GM18858 (cell line): ENCODE results near the gene HDGFL2.
A peak's percentile ranks its signal among the peaks of the same experiment; 100 is the strongest.

Source experiments
- ATAC-seq: cut with Tn5 transposase; IDR thresholded peaks from one replicate; pipeline ENCODE4 v1.9.1; 2021; ENCODE audit not compliant: unreplicated experiment

The HDGFL2 gene

GRCh38 chr19:4464815-4465581 lies 7.1 kb upstream of the HDGFL2 start:
- ATAC-seq = no peak

- no peak for ATAC-seq
Observed at GRCh38 chr19:4467835-4468234, 4.3 kb upstream of the HDGFL2 start.

DNA sequence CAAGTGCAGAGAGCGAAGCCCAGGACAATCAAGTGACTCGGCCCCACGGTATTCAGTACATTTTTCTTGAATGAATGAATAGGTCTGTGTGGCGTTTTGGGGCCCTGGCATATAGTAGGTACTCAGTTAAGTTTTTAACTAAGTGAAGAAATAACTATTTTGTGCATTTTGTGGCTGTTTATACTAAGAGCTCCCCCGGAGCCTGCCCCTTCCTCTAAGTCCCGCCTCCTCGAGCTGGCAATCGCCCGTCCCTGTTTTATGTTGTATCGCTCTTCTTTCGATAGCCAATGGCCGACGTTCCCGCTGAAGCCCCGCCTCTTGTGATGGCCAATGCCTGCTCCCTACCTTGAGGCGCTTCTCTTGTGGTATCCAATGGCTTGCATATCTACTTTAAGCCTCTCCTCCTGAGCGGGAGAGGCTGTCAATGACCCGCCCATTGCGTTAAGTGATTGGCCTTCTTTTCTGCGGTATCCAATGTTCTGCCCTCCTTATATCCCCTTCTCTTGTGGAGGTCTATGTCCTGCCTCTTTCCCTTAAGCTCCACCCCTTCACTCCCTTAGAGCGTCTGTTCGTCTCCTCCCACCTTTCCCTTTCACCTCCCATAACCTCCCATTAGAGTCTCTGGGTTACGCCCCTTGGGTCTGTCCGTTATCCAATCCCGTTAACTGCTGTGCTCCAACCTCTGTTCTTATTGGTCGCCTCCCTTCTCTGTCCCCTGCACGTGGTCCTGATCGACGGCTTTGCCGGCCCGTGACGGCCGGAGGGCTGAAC lies 509 bp upstream of the HDGFL2 start:
- ATAC-seq = peak; percentile 88

GRCh38 chr19:4473011-4473762 lies 1.1 kb downstream of the HDGFL2 start:
- ATAC-seq = no peak

- ATAC-seq = no peak
Observed at GRCh38 chr19:4473763-4474513, 1.8 kb downstream of the HDGFL2 start.

- no peak for ATAC-seq
Observed at GRCh38 chr19:4474514-4475022, 2.5 kb downstream of the HDGFL2 start.

DNA sequence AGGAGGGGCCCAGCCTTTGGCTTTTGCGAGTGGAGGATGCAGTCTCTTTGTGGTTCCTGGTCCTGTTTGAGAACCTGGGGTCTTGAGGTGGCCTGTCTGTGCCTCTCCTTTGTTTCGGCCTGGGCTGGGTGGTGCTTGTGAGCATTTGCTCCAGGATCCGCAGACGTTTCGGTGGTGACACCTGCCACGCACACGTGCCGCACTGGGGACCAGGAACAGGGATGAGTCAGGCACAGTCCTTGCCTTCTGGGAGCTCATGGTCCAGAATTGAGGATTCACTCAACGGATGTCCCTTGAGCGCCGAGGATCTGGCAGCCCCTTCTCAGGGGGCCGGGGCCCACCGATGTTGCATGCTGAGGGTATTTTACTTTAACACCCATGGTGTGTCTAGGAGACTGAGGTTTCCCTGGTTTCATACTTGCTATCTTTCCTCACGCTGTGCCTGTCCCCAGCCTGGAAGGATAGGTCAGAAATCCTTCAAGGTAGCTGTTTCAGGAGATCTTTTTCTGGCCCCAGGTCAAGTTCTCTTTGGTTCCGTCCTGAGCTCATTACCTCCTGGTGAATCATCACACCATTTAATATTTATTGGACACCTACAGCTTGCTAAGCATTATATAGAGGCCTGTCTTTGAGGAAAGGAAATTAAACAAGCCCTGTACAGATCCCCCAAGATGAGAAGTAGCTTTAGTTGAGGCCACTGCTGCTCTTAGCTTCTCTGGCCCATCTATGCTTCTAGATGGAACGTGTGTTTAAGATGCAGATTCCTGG lies 5.1 kb downstream of the HDGFL2 start:
- ATAC-seq = no peak

DNA sequence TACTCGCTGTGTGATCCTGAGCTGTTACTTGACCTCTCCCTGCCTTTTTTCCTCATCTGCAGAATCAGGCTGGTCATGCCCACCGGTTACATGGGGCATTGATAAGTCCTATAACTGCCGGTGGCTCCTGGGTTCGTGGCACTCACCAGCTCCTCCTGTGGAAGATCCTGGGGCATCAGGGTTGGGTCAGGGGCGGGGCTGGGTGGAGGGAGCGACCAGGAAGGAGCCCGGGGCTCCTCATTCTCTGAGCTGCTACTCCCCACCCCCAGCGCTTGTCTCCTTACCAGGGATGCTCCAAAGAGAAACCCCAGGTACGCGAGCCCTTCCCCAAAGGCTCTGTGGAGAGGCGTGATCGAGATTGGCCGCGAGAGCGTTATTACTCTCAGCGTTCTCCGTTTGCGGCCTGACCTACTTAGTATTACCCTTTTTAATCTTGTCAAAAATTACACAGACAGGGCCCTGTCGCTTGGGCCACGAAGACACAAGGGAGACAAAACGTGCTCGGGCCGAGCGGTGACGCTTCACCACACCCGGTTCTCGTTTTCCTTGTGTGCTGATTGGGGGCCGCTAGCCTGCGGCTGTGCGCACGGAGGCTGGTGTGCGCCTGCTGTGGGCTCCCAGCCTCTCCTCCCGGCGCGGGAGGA lies 10.7 kb downstream of the HDGFL2 start:
- ATAC-seq = no peak

DNA sequence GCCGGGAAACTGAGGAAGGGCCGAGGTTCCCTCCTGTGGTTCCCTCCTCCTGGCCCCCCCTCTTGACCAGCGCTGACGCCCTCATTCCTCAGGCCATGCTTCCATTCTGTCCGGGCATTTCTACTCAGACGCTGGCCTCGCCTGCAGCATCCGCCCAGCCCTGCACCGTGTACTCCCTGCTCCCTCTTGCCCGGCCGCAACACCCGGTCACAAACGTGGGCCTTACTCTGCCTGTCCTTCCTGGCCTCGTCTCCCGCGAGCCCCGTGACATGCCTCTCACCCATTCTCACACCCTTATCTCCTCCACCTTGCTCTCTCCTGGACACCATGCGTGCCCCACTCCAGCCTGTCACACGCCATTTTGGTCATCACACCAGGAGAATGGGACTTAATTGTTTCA lies 11.3 kb downstream of the HDGFL2 start:
- ATAC-seq = no peak

GRCh38 chr19:4487572-4487971 lies 15.5 kb downstream of the HDGFL2 start:
- ATAC-seq = no peak

DNA sequence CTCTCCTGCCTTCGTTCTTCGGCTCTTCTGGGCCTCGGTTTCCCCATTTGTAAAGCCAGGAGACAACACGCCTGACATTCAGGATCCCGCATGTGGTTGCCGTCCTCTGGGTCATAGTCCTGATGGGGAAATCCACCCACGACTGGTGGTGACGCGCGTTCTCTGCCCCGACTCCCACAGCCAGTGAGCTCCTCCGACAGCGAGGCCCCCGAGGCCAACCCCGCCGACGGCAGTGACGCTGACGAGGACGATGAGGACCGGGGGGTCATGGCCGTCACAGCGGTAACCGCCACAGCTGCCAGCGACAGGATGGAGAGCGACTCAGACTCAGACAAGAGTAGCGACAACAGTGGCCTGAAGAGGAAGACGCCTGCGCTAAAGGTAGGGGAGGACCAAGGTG lies 16.4 kb downstream of the HDGFL2 start:
- ATAC-seq = no peak

GRCh38 chr19:4491446-4491845 lies 19.3 kb downstream of the HDGFL2 start:
- ATAC-seq = no peak

DNA sequence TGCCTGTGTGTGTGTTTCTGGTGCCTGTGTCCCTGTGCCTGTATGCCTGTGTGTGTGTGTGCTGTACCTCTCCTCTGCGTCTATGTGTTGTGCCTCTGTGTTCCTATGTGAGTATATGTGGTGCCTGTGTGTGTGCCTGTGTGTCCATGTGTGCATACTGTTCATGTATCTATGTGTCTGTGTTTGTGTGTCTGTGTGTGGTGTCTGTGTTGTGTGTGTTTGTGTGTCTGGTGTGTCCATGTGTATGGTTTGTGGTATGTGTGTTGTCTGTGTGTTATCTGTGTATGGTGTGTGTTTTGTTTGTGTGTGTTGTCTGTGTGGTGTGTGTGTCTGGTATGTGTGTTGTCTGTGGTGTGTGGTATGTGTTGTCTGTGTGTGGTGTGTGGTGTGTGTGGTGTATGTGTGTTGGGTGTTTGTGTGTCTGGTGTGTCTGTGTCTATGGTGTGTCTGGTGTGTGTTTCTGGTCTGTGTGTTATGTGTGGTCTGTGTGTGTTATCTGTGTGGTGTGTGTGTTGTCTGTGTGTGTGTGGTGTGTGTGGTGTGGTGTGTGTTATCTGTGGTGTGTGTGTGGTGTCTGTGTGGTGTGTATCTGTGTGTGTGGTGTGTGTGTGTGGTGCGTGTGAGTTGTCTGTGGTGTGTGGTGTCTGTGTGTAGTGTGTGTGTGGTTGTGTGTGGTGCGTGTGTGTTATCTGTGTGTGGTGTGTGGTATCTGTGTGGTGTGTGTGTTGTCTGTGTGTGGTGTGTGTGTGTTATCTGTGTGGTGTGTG lies 20.4 kb downstream of the HDGFL2 start:
- no peak for ATAC-seq

DNA sequence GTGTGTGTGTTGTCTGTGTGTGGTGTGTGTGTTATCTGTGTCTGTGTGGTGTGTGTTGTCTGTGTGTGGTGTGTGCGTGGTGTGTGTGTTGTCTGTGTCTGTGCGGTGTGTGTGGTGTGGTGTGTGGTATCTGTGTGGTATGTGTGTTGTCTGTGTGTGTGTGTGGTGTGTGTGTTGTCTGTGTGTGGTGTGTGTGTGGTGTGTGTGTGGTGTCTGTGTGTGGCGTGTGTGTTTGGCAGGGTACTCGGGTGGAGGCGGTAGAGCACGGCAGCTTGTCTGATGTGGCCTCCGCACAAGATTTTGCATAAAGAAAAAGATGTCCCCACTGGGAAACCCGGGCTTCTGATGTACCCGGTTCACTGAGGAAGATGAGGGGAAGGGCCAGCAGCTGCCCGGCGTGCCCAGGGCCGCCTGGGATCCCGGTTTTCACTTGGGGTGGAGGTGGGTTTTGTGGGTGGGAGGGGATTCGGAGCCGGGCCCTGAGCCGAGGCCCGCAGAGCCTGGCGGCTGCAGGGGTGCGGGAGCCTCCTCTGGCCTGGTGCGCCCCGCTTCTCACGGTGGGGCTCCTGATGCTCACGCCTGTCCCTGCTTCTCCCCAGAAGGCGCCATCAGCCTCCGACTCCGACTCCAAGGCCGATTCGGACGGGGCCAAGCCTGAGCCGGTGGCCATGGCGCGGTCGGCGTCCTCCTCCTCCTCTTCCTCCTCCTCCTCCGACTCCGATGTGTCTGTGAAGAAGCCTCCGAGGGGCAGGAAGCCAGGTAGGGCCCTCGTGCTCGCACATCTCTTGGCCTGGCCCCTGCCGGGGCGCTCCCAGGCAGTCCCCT lies 21.2 kb downstream of the HDGFL2 start:
- ATAC-seq = no peak

DNA sequence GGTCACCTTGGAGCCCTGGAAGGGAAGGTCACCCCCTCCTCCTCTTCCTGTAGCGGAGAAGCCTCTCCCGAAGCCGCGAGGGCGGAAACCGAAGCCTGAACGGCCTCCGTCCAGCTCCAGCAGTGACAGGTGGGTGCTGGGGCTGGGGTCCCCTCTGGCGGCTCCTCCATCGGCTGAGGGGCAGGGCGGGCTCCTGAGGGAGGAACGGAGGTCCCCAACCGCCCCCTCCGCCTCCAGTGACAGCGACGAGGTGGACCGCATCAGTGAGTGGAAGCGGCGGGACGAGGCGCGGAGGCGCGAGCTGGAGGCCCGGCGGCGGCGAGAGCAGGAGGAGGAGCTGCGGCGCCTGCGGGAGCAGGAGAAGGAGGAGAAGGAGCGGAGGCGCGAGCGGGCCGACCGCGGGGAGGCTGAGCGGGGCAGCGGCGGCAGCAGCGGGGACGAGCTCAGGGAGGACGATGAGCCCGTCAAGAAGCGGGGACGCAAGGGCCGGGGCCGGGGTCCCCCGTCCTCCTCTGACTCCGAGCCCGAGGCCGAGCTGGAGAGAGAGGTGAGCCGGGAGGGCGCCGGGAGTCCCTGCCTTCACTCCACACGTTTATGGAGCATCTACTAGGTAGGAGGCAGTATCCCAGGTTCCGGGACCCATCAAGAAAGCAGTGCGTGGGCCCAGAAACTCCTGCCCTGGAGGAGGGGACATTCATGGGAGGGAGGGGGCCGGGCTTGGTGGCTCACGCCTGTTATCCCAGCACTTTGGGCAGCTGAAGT lies 22.0 kb downstream of the HDGFL2 start:
- ATAC-seq = no peak

GRCh38 chr19:4494691-4495064 lies 22.6 kb downstream of the HDGFL2 start:
- no peak for ATAC-seq

- ATAC-seq = no peak
Observed at GRCh38 chr19:4495471-4495870, 23.4 kb downstream of the HDGFL2 start.
